GM19023 (cell line): ENCODE data around the gene ZBTB8OS.
A peak's percentile ranks its signal among the peaks of the same experiment; 100 is the strongest.
"Not testable (repeated sequence)": the region's sequence is repeated elsewhere in the genome, so short reads cannot be mapped to it uniquely, and the experiment has no call there.

Experiments
- ATAC-seq: cut with Tn5 transposase; IDR thresholded peaks from one replicate; pipeline ENCODE4 v1.9.1; 2021; ENCODE audit warnings: mild to moderate bottlenecking, moderate library complexity; ENCODE audit not compliant: unreplicated experiment

Gene ZBTB8OS

GRCh38 chr1:32650248-32650751 lies at the start of gene ZBTB8OS:
ZBTB8OS (minus strand) TSS chr1:32650550; CDS start chr1:32650529, 21 bp downstream.
- ATAC-seq: peak; percentile 70

- not testable (repeated sequence) for ATAC-seq
Observed at GRCh38 chr1:32696996-32697395, 46.6 kb upstream of the ZBTB8OS start.

- ATAC-seq: no peak
Observed at GRCh38 chr1:32696041-32696440, 45.7 kb upstream of the ZBTB8OS start.

GRCh38 chr1:32695098-32695904 lies 45.0 kb upstream of the ZBTB8OS start:
- no peak for ATAC-seq

GRCh38 chr1:32693455-32694174 lies 43.3 kb upstream of the ZBTB8OS start:
- no peak for ATAC-seq

GRCh38 chr1:32686387-32686786 lies 36.0 kb upstream of the ZBTB8OS start:
- no peak for ATAC-seq

- ATAC-seq: no peak
Observed at GRCh38 chr1:32685498-32685897, 35.1 kb upstream of the ZBTB8OS start.

- no peak for ATAC-seq
Observed at GRCh38 chr1:32684167-32684811, 33.9 kb upstream of the ZBTB8OS start.

- no peak for ATAC-seq
Observed at GRCh38 chr1:32683397-32683796, 33.0 kb upstream of the ZBTB8OS start.

- ATAC-seq: no peak
Observed at GRCh38 chr1:32681999-32682398, 31.6 kb upstream of the ZBTB8OS start.

GRCh38 chr1:32681509-32681908 lies 31.2 kb upstream of the ZBTB8OS start:
- no peak for ATAC-seq

GRCh38 chr1:32680642-32681041 lies 30.3 kb upstream of the ZBTB8OS start:
- ATAC-seq: no peak

- not testable (repeated sequence) for ATAC-seq
Observed at GRCh38 chr1:32679993-32680392, 29.6 kb upstream of the ZBTB8OS start.

- no peak for ATAC-seq
Observed at GRCh38 chr1:32676945-32677344, 26.6 kb upstream of the ZBTB8OS start.

GRCh38 chr1:32668716-32669115 lies 18.4 kb upstream of the ZBTB8OS start:
- ATAC-seq: not testable (repeated sequence)

- ATAC-seq: no peak
Observed at GRCh38 chr1:32666901-32667566, 16.7 kb upstream of the ZBTB8OS start.

- no peak for ATAC-seq
Observed at GRCh38 chr1:32665915-32666314, 15.6 kb upstream of the ZBTB8OS start.

- no peak for ATAC-seq
Observed at GRCh38 chr1:32659581-32659980, 9.2 kb upstream of the ZBTB8OS start.

GRCh38 chr1:32652244-32652962 lies 2.1 kb upstream of the ZBTB8OS start:
- no peak for ATAC-seq

GRCh38 chr1:32651461-32652073 lies 1.2 kb upstream of the ZBTB8OS start:
- ATAC-seq: peak; percentile 10
